PC-3 (cell line): ENCODE measurements around the gene RPS6KA1. TPM values are rescaled to one million over a fixed set of nuclear protein-coding genes. Genes with fewer than 3 reads are reported as not detected.
A peak's percentile ranks its signal among the peaks of the same experiment; 100 is the strongest.

Experiments
- ATAC-seq: fragments of 200-7000 bp; cut with Tn5 transposase; 2 replicates; pipeline ENCODE4 v1.9.1; 2020; ENCODE audit warnings: mild to moderate bottlenecking, moderate library complexity
- BruUV-seq: library from RNA; stranded (reverse); fragments of 400-500 nt; replicated peaks from 2 replicates; lab custom pipeline; 2021; lab: Mats Ljungman, UMichigan
- CTCF ChIA-PET: fragments of 300-600 bp; sonication (Branson Sonifier 250); formaldehyde crosslinking; loops from one replicate; lab custom pipeline; 2022; ENCODE audit warnings: antibody characterized with exemption; lab: Charles Lee
- POLR2A ChIA-PET: fragments of 300-600 bp; sonication (Branson Sonifier 250); formaldehyde crosslinking; loops from one replicate; lab custom pipeline; 2022; ENCODE audit warnings: antibody characterized with exemption; ENCODE audit not compliant: unreplicated experiment; lab: Charles Lee
- DNase-seq: peaks from one replicate; pipeline ENCODE4 v3.0.0-alpha.2; 2015
- H2AFZ ChIP-seq: fragments of 300-600 bp; sonication (generic); 2 replicates; pipeline ENCODE4 v1.6.0; 2016; ENCODE audit warnings: antibody characterized with exemption, low read length
- H3F3A ChIP-seq: fragments of 300-600 bp; sonication (generic); one replicate; pipeline ENCODE4 v1.6.0; 2017; ENCODE audit warnings: antibody characterized with exemption, low read length, control low read depth, mild to moderate bottlenecking; ENCODE audit not compliant: unreplicated experiment
- H3K27ac ChIP-seq: fragments of 300-600 bp; sonication (generic); 2 replicates; pipeline ENCODE4 v1.5.1; 2016; ENCODE audit warnings: mild to moderate bottlenecking, low read length
- H3K27me3 ChIP-seq: fragments of 300-600 bp; sonication (generic); 2 replicates; pipeline ENCODE4 v1.6.1; 2016; ENCODE audit warnings: low read length, mixed read lengths
- H3K36me3 ChIP-seq: fragments of 300-600 bp; sonication (generic); 2 replicates; pipeline ENCODE4 v1.6.1; 2016; ENCODE audit warnings: low read depth, mixed run types, low read length, mixed read lengths
- H3K4me1 ChIP-seq: fragments of 300-600 bp; sonication (generic); 2 replicates; pipeline ENCODE4 v1.5.1; 2016; ENCODE audit warnings: low read length; ENCODE audit not compliant: insufficient read depth
- H3K4me2 ChIP-seq: fragments of 300-600 bp; sonication (generic); 2 replicates; pipeline ENCODE4 v1.6.0; 2016; ENCODE audit warnings: low read length
- H3K4me3 ChIP-seq: fragments of 300-600 bp; sonication (generic); 2 replicates; pipeline ENCODE4 v1.5.1; 2016; ENCODE audit warnings: mild to moderate bottlenecking, low read length, mixed read lengths
- H3K79me2 ChIP-seq: fragments of 300-600 bp; sonication (generic); 2 replicates; pipeline ENCODE4 v1.6.1; 2017; ENCODE audit warnings: low read length, mixed read lengths
- H3K9ac ChIP-seq: fragments of 300-600 bp; sonication (generic); 2 replicates; pipeline ENCODE4 v1.6.0; 2016; ENCODE audit warnings: mild to moderate bottlenecking, low read length
- H3K9me2 ChIP-seq: fragments of 300-600 bp; sonication (generic); replicated peaks from 2 replicates; pipeline ENCODE4 v1.6.1; 2016; ENCODE audit warnings: mixed run types, low read length, mixed read lengths
- H3K9me3 ChIP-seq: fragments of 300-600 bp; sonication (generic); 2 replicates; pipeline ENCODE4 v1.6.1; 2016; ENCODE audit warnings: low read length, mixed read lengths
- H4K20me1 ChIP-seq: fragments of 300-600 bp; sonication (generic); 2 replicates; pipeline ENCODE4 v1.6.1; 2016; ENCODE audit warnings: low read length, mixed read lengths
- CTCF ChIP-seq: fragments of 300-600 bp; sonication (generic); conservative IDR thresholded peaks from 2 replicates; pipeline ENCODE4 v1.5.1; 2017; ENCODE audit warnings: antibody characterized with exemption, low read depth, mild to moderate bottlenecking, low read length
- EZH2 ChIP-seq: fragments of 300-600 bp; sonication (generic); IDR thresholded peaks from one replicate; pipeline ENCODE4 v1.6.1; 2017; ENCODE audit warnings: antibody characterized with exemption, mild to moderate bottlenecking, low read length; ENCODE audit not compliant: unreplicated experiment
- EZH2phosphoT487 ChIP-seq: fragments of 300-600 bp; sonication (generic); IDR thresholded peaks from 2 replicates; pipeline ENCODE4 v1.6.1; 2018; ENCODE audit warnings: mild to moderate bottlenecking, antibody characterized with exemption, low read length, borderline replicate concordance
- intact Hi-C: fragments of 100-400 bp; cut with micrococcal nuclease; formaldehyde crosslinking; loops from 2 replicates; pipeline ENCODE4 v1.9.0; 2023
- total RNA-seq: library from RNA; depleted of rRNA; stranded (reverse); fragments of >200 nt; gene quantifications from 2 replicates; pipeline ENCODE4 v1.2.3, GENCODE V29; 2014

The RPS6KA1 gene
- total RNA-seq, 1 experiment from 2014 or later: 98.2 TPM

GRCh38 chr1:26530410-26530894, 891 bp downstream of the RPS6KA1 start:
- H3K79me2 ChIP-seq: peaks cover 55% of the 10 kb centered on the region
- POLR2A ChIA-PET: interaction anchor here (0.5 to 1.0 kb wide), 4 partner anchors 22 to 174 kb away, joined by 3 to 6 read pairs (median 4); no protein-coding TSS in a partner anchor
- TSS peak; percentile 60 for BruUV-seq

GRCh38 chr1:26530895-26531598, 1.5 kb downstream of the RPS6KA1 start:
- Histone ChIP-seq H3K9ac (peak overlapping the region; percentile 71), H3K4me2 (peak overlapping the region; percentile 95), H3K4me1 (peaks cover 19% of the 10 kb centered on the region), H3K27me3 (no peaks in the 10 kb centered on the region), H4K20me1 (0 out of 2 replicates have a peak, but pooled peaks cover 2% of the 10 kb centered on the region), H3F3A (no peaks in the 10 kb centered on the region), H3K36me3 (no peaks in the 10 kb centered on the region), H3K9me3 (no peaks in the 10 kb centered on the region), H2AFZ (no peak overlapping the region), H3K4me3 (peak overlapping the region; percentile 78), H3K27ac (peak overlapping the region; percentile 70), H3K79me2 (peaks cover 58% of the 10 kb centered on the region), H3K9me2 (no peaks in the 10 kb centered on the region)
- ATAC-seq (peak; percentile 78), DNase-seq (peak; percentile 92)
- no TSS peak for BruUV-seq
- TF ChIP-seq EZH2phosphoT487 (no peak), CTCF (peak; percentile 70)
- intact Hi-C loops: loop anchor here (1.0 kb wide), 1 partner anchor 31 kb away; no protein-coding TSS in a partner anchor
- ChIA-PET CTCF (interaction anchor here (0.6 to 2.7 kb wide), 2 partner anchors 30 to 537 kb away, joined by 3 to 22 read pairs; no protein-coding TSS in a partner anchor), POLR2A (interaction anchor here (0.5 kb wide), 1 partner anchor 174 kb away, joined by 4 read pairs; no protein-coding TSS in a partner anchor)

More at GRCh38 chr1:26530410-26530894, 891 bp downstream of the RPS6KA1 start:
- DNase-seq (peak; percentile 13), ATAC-seq (peak; percentile 5)
- Histone ChIP-seq H3K27ac (peak overlapping the region; percentile 70), H4K20me1 (0 out of 2 replicates have a peak, but pooled peaks cover 2% of the 10 kb centered on the region), H3K4me2 (peak overlapping the region; percentile 95), H3K4me1 (peaks cover 19% of the 10 kb centered on the region), H3K4me3 (peak overlapping the region; percentile 78), H3K9ac (peak overlapping the region; percentile 71), H3F3A (no peaks in the 10 kb centered on the region), H2AFZ (peak overlapping the region; percentile 63), H3K9me2 (no peaks in the 10 kb centered on the region), H3K36me3 (no peaks in the 10 kb centered on the region), H3K9me3 (no peaks in the 10 kb centered on the region), H3K27me3 (no peaks in the 10 kb centered on the region)
- TF ChIP-seq CTCF: no peak
- TF ChIP-seq EZH2: no peak
- TF ChIP-seq EZH2phosphoT487: no peak
- CTCF ChIA-PET: interaction anchor here (1.7 to 2.7 kb wide), 2 partner anchors 8 to 30 kb away, joined by 8 to 22 read pairs; no protein-coding TSS in a partner anchor
- intact Hi-C loops: no loop called here
